Cerebellar nuclear complex (tissue), 1 donor: ENCODE measurements around the gene ATG9B.

ENCODE experiments used
- DNase-seq, 2 experiments: peaks; one replicate each; lab custom pipeline; 2025; lab: John Stamatoyannopoulos, UW

Gene ATG9B

DNA sequence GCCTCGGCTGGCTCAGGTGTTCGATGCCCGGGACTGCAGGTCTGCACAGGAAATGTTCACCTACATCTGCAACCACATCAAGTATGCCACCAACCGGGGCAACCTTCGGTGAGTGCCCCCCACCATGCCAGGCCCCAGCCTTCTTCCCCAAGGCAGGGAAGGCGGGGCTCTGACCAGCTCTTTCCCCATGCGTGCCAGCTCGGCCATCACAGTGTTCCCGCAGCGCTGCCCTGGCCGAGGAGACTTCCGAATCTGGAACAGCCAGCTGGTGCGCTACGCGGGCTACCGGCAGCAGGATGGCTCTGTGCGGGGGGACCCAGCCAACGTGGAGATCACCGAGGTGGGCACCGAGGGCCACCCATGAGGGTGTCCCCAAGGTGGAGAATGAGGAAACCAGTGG lies 26.0 kb downstream of the ATG9B start:
- no peak for DNase-seq

DNA sequence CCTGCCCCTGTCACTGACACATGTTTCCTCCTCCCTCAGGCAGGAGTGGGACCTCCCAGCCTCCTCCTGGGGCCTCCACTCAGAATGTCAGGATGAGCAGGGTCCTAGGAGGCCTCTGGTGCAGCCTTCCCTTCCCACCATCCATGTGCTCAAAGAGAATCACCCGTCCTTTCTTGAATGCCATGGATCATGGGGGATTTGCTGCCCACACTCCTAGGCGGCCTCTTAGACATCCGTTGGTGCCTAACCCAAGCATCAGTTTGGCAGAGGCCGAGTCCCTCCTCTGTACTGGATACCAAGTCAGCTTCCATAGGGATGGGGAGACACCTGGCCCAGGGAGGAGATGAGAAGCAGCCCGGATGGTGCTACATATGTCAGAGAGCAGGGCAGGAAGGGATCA lies 26.5 kb downstream of the ATG9B start:
- DNase-seq = no peak

DNA sequence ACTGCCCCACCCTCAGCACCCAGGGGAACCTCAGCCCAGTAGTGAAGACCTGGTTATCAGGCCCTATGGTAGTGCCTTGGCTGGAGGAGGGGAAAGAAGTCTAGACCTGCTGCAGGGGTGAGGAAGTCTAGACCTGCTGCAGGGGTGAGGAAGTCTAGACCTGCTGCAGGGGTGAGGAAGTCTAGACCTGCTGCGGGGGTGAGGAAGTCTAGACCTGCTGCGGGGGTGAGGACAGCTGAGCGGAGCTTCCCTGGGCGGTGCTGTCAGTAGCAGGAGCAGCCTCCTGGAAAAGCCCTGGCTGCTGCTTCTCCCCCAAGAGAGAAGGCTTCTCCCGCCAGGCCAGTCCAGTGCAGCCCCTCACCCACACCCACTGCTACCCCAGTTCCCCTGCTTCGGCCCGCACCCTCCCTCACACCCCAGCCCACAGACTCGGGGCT lies 27.2 kb downstream of the ATG9B start:
- DNase-seq = no peak

DNA sequence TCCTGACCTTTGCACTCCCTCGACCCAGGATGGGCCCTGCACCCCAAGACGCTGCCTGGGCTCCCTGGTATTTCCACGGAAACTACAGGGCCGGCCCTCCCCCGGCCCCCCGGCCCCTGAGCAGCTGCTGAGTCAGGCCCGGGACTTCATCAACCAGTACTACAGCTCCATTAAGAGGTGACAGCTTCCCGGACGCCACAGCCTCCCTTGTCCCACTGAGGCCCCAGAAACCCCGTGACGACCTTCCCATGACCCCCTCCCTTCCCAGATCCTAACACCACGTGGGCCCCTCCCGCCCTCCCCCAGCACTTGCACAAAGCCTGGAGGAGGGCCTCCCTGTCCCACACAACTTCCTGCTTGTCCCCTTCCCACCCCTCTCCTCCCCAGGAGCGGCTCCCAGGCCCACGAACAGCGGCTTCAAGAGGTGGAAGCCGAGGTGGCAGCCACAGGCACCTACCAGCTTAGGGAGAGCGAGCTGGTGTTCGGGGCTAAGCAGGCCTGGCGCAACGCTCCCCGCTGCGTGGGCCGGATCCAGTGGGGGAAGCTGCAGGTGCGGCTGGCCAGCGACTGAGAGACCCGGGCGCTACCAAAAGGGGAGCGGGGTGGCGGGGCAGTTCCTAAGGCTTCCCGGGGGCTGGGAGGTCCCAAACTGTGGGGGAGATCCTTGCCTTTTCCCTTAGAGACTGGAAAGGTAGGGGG lies 27.8 kb downstream of the ATG9B start:
- DNase-seq = no peak

DNA sequence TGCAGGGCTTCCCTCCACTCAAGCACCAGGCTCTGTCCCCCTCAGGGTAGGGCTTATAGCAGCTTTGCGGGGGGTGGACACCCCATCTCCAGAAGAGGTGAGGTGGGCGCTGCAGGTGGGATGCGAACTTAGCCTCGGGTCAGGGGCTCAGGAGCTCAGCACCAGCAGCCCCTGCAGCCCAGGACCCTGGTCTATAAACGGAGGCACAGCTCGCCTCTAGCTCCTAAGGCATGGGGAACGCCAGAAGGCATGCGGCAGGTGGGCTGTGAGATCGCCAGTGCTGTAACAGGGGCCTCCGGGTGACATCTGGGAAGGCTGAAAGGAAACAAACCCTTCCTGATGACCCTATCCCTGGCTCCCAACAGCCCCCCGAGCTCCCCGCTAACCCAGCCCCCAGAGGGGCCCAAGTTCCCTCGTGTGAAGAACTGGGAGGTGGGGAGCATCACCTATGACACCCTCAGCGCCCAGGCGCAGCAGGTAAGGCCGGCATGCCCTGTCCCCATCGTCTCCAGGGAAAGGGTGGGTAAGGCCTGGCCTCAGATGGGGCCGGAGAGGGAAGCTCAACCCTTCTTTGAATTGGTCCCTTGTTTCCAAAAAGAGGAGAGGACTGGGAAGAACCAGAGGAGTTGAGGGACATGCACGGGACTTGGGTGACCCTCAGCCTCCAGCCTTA lies 29.3 kb downstream of the ATG9B start:
- DNase-seq = no peak

DNA sequence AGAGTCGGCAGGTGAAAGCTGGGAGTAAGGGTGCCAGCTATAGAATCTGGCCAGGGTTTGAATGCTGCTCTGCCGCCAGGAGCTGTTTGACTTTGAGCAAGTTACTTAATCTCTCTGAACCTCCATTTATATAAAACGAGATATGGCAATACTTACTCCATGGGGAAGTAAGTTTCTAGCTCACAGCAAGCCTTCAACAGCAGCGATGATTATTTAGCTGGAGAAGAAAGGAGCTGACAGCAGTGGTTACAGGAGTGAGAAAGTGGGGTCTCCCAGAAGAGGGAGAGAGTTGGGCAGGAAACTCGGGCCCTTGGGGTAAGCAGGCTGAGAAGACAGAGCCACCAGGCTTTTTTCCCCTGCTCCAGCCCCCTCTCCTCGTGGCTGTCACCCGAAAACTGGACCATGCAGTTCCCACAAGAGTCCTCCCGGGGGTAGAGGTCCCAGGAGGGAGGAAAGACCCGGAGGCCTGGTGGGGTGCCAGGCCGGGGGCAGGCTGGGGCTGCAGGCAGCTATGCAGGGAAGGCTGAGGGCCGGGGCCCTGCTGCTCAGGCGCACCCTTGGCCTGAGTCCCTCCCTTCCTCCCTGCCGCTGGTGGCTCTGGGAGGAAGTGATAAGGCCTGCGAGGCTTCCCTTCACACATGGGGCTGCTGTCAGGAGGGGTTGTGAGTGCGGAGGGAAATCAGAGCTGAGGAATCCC lies 30.0 kb downstream of the ATG9B start:
- no peak for DNase-seq

DNA sequence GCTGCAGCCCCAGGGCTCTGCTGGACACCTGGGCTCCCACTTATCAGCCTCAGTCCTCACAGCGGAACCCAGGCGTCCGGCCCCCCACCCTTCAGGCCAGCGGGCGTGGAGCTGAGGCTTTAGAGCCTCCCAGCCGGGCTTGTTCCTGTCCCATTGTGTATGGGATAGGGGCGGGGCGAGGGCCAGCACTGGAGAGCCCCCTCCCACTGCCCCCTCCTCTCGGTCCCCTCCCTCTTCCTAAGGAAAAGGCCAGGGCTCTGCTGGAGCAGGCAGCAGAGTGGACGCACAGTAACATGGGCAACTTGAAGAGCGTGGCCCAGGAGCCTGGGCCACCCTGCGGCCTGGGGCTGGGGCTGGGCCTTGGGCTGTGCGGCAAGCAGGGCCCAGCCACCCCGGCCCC lies 30.8 kb downstream of the ATG9B start:
- no peak for DNase-seq

DNA sequence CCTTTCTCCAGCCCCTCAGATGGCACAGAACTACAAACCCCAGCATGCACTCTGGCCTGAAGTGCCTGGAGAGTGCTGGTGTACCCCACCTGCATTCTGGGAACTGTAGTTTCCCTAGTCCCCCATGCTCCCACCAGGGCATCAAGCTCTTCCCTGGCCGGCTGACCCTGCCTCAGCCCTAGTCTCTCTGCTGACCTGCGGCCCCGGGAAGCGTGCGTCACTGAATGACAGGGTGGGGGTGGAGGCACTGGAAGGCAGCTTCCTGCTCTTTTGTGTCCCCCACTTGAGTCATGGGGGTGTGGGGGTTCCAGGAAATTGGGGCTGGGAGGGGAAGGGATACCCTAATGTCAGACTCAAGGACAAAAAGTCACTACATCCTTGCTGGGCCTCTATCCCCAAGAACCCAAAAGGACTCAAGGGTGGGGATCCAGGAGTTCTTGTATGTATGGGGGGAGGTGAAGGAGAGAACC lies 31.4 kb downstream of the ATG9B start:
- DNase-seq = no peak

DNA sequence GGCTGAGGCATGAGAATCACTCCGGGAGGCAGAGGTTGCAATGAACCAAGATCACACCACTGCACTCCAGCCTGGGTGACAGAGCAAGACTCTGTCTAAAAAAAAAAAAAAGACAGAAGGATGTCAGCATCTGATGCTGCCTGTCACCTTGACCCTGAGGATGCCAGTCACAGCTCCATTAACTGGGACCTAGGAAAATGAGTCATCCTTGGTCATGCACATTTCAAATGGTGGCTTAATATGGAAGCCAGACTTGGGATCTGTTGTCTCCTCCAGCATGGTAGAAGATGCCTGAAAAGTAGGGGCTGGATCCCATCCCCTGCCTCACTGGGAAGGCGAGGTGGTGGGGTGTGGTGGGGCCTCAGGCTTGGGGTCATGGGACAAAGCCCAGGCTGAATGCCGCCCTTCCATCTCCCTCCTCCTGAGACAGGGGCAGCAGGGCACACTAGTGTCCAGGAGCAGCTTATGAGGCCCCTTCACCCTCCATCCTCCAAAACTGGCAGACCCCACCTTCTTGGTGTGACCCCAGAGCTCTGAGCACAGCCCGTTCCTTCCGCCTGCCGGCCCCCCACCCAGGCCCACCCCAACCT lies 32.1 kb downstream of the ATG9B start:
- no peak for DNase-seq

DNA sequence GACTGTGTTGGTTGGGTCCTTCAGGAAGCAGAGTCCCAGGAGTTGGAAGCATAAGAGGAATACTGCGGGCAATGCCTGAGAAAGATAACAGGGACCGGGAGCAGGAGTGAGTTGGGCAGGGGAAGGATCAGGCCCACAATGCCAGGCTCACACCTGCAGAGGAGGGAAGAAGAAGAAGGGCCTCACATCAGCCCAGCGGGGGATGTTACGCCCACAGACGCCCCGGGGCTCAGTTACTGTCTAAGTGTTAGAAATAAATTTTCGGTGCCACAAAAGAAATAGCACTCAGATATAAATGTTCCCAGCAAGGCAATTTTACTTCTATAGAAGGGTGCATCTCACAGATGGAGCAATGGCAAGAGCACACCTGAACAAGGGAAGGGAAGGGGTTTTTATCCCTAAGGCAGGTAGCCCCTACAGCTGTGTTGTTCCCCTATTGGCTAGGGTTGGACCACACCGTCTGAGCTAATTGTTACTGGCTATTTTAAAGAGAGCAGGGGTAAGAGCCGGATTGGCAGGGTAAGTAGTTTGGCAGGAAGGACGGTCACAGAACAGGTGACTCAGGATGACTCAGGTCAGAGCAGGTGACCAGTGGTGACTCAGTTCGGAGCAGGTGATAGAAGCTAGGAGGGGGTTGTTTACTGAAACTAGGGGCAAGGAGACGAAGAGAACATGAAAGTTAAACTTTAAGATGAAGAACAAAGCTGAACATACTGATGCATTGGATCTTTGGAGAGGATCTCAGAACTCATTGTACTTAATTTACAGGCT lies 33.7 kb downstream of the ATG9B start, which contains the start of gene NOS3:
TSS of gene NOS3 (plus strand) at position 602 of the 771 bp plus-strand sequence. CDS start 2,787 bp downstream, outside the sequence.
- DNase-seq = no peak

DNA sequence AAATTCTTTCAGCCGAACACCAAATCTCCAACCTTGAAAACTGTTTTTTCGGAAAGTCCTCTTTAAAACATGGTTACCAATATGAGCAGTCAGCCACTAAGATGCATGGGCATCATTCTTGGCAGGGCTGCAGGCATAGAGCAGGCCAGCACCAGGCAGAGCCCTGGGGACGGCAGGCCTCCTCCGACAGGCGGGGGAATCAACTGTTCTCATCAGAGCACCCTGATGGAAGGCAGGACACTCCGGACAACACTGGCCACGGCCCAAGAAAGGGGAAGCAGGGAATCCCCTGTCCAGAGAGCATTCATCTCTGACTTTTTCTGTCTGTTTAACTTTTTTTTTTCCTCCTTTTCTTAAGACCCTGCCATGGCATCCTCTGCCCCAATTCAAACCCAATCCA lies 34.8 kb downstream of the ATG9B start:
- no peak for DNase-seq

DNA sequence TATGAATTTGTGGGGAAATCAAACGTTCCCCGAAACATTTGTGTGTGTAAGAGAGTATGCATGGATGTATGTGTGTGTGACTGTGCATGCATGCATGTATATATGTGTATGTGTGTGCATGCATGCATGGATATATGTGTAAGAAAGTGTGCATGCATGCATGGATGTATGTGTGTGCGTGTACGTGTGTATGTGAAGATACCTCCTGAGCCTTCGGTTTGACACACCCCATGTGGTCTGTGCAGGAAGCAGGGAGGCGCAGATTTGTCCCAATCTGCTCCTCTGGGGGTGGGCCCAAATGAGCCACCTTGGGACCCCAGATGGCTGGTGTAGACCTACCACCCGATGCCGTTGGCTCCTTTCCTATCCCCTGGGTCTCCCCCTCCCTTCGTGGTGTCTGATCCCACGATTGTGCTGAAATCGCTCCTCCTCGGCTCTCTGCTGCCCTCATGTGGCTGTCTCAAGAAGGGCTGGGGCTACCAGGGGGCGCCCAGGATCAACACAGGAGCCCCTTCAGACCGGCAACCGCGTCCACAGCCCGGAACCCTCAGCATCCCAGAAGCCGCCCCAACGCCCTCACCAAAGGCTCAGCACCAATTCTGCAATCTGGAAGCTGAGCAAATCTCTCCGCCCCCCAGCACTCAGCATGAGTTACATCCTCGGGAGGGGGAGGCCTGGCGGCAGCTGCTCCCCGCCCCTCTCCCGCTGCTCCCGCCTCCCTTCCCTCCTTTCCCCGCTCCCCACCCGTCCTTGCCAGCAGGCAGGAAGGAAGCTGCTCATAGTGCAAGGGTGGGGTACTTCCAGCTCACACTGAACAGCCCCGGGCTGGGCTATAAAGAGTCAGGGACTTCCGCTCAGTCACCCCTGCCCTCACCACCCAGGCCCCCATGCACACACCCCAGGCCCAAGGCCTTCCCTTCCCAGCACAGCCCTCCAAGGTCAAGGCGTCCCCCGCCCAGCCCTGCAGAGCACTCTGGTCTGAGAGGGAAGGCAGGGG lies 35.8 kb downstream of the ATG9B start:
- DNase-seq = peak in 1 of 2 experiments; percentile 44

DNA sequence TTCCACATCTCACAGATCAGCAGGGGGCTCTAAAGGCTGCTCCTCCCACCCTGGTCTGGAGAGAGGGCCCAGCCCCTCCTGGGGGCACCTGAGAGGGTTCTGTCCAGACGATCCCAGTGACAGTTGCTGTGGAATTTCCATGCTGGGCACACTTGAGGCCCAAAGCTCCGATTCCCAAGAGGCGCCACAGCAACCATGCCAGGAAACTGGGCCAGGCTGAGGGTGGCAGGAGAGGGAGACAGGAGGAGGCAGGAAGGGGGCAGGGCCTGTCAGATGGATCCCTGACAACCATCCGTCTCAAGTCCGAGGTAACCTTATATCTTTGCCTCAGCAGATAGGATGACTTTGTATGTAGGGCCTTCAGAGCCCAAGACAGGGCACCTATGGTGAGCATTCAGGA lies 37.7 kb downstream of the ATG9B start:
- no peak for DNase-seq

DNA sequence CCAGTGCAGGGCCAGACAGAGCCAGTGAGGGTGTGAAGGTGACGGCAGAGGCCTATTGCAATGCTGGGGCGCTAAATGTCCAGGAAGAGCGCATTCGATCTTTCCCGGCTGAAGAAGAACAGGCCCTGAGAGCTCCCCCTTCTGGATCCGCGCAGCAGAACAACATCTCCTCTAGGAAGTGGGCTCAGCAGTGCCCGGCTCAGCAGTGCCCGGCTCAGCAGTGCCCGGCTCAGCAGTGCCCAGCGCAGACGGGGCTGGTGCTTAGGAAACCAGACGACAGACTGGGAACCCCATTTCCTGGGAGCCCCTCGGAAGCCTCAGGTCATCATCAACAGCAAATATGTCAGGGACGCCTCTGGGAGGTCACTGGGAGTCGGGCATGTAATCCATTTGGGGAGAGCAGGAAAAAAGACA lies 38.2 kb downstream of the ATG9B start:
- peak in 1 of 2 experiments; percentile 70 for DNase-seq

DNA sequence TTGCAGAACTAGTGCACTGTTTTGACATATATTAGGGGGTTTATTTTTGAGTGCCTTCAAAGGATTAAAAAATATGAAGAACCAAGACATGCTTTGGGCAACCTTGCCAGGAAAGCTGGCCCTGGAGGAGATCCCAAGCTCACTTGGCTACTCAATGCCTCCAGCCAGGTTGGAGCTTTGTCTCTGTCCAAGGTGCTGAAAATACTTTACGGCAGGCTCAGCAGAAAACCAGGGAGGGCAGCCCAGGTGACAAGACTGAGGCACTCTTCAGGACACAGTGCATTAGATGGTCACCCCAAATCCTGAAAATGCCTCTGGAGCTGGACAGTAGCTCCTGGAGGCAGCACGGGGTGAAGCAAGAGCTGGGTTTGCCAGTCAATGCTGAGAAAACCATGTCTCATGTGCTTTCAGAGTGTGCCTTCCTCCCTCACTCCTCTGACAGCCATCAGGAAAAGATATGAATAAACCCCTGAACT lies 40.4 kb downstream of the ATG9B start:
- DNase-seq = no peak

DNA sequence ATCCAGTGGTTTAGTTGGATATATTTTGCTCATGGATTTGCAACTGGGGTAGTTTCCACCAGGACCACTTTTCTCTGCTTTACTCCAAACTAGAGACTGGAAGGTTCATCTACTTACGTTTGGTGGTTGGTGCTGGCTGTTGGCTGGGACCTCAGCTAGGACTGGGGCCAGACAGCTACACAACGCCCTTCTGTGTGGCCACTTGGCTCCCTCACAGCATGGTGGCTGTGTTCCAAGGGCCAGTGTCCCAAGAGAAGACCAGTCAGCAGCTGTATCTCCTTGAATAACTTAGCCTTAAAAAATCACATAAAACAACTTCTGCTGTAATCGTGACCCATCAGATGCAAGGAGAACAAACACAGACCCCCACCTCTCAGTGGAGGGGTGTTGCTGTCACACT lies 41.9 kb downstream of the ATG9B start:
- DNase-seq = no peak

DNA sequence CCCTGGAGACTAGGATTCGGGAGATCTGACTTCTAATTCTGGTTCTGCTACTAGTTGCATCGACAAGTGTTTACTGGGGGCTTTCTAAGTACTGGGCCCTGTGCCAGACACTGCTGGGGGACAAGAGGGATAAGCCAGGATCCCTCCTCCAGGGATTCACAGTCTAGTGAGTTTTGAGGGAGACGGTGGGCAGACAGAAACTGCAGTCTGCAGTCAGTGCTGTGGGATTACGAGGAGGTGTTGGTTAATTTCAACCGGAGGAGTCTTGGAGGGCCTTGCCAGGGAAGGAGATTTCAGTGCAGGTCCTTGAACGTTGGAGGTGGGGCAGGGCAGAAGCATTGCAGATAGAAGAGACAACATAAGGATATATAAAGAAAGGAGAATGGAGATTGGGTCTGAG lies 42.6 kb downstream of the ATG9B start:
- no peak for DNase-seq

DNA sequence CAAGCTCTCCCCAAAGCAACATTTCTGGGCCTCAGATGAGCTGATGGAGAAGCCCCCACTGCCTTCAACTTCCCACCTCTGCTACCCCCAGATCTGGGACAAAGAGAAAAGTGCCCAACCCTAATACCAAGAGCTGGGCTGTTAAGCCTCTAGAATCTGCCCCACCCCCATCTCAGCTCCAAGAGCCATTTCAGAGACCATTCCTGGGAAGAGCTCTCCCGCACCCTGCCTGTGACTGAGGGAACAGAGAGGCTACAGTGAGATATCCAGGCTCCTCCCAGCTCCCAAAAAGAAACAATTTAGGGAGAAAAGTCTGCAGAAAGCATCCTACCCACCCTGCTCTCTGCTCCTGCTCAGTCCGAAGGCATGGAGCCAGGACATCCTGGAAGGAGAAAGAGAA lies 43.6 kb downstream of the ATG9B start:
- DNase-seq = no peak

DNA sequence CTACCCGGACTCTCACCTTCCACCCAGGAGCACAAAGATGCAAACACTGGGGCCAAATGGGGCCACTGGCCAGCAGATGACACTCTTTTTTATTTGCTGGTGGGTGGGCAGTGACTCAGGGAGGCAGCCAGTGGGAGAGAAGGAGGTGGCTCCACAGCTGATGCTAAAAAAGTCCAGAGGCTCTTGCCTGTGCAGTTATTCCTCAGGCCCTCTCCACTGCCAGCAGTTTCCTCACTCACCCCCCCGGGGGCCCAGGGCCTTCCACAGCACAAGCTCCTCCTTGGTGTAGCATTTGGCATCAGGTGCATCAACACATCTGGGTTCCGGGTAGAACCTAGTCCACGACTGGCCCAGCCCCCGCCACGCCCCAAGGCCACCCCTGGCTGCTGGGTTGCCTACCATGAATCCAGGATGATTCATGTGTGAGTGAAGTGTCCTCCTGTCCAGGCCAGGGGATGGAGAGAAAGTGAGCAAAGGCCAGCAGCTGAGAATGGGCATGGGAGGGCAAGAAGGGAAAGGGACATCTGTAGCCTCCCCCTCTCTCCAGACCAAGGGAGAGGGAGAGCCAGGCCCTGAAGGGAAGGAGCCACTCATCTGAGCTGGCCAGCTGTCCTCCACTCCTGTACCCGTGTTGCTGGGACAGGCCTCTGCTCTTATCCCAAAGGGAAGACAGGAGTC lies 44.4 kb downstream of the ATG9B start:
- no peak for DNase-seq
